GM10847 (cell line): Measurements from ENCODE around the gene ADAM33.

Source experiments
- POLR2A ChIP-seq: IDR thresholded peaks from 2 replicates; pipeline ENCODE4 v1.6.1; 2011; ENCODE audit not compliant: insufficient read length; ENCODE audit errors: extremely low read depth

Gene ADAM33

GRCh38 chr20:3681931-3682781, at the start of gene ADAM33:
TSS of gene ADAM33 (minus strand) at chr20:3682010. CDS start at chr20:3682004, 6 bp downstream.
- no peak for TF ChIP-seq POLR2A

- no peak for TF ChIP-seq POLR2A
These were observed 49.2 kb upstream of the ADAM33 start for GRCh38 chr20:3730803-3731672.

GRCh38 chr20:3729811-3730540, 48.2 kb upstream of the ADAM33 start:
- TF ChIP-seq POLR2A = no peak

- TF ChIP-seq POLR2A = no peak
These were observed 47.6 kb upstream of the ADAM33 start for GRCh38 chr20:3729378-3729777.

- TF ChIP-seq POLR2A = no peak
These were observed 47.1 kb upstream of the ADAM33 start for GRCh38 chr20:3728876-3729275.

GRCh38 chr20:3728354-3728753, 46.5 kb upstream of the ADAM33 start:
- no peak for TF ChIP-seq POLR2A

- TF ChIP-seq POLR2A = no peak
These were observed 45.7 kb upstream of the ADAM33 start for GRCh38 chr20:3727401-3728021.

- TF ChIP-seq POLR2A = no peak
These were observed 42.5 kb upstream of the ADAM33 start for GRCh38 chr20:3724356-3724755.

- no peak for TF ChIP-seq POLR2A
These were observed 41.5 kb upstream of the ADAM33 start for GRCh38 chr20:3723284-3723683.

GRCh38 chr20:3721912-3722311, 40.1 kb upstream of the ADAM33 start:
- TF ChIP-seq POLR2A = no peak

- no peak for TF ChIP-seq POLR2A
These were observed 38.8 kb upstream of the ADAM33 start for GRCh38 chr20:3720626-3721025.

- no peak for TF ChIP-seq POLR2A
These were observed 38.3 kb upstream of the ADAM33 start for GRCh38 chr20:3720068-3720467.

GRCh38 chr20:3719046-3719445, 37.2 kb upstream of the ADAM33 start:
- TF ChIP-seq POLR2A = no peak

- no peak for TF ChIP-seq POLR2A
These were observed 34.5 kb upstream of the ADAM33 start for GRCh38 chr20:3716195-3716834.
